Coronary artery (tissue), 2 donors: ENCODE results near the gene FOSL2.

Experiments
- DNase-seq: peaks from one replicate; pipeline ENCODE4 v3.0.0-alpha.2; 2017; ENCODE audit warnings: low spot score
- H3K27ac ChIP-seq, 2 donors: fragments of 200-600 bp; sonication (generic); one replicate each; pipeline ENCODE4 v1.5.1; 2016 to 2019
- H3K4me3 ChIP-seq: fragments of 200-600 bp; sonication (generic); 2 replicates; pipeline ENCODE4 v1.5.1; 2016; ENCODE audit warnings: mild to moderate bottlenecking, moderate library complexity
- CTCF ChIP-seq: fragments of 200-600 bp; sonication (generic); IDR thresholded peaks from one replicate; pipeline ENCODE4 v1.5.1; 2019; ENCODE audit warnings: antibody characterized with exemption

Gene FOSL2

GRCh38 chr2:28462122-28462521 is 69.5 kb downstream of the FOSL2 start:
- no peak for DNase-seq
- H3K27ac ChIP-seq, result no peak overlapping the region
- no peak overlapping the region for H3K4me3 ChIP-seq
- no peak for TF ChIP-seq CTCF

DNA sequence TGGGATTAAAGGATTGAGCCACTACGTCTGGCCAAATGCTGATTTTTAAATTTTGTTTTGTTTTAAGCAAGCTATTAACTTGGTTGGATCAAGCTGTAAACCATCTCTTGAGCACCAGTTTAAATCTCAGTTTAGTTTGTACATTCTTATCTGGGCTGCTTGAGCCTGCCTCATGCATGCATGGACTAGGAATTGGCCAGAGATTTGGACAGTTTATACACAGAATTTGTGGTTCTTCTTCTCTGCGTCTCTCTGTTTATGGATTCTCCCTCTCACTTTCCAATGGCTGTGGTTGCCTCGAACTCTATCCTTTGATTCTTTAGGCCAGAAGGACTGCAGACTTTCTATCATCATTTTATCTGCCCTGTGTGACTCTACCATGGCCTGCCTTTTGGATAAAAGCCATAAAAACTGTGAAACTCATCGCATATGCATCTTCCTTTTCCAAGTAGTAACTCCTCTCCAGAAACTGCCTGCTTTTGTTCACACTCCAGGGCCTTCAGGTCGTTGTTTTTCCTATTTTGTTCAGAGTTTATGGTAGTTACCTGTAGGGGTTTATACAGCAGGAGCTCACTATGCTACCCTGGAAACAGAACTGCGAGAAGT is 70.7 kb downstream of the FOSL2 start:
- Histone ChIP-seq H3K4me3 (no peak overlapping the region), H3K27ac (no peak overlapping the region)
- DNase-seq, result no peak
- TF ChIP-seq CTCF, result no peak

DNA sequence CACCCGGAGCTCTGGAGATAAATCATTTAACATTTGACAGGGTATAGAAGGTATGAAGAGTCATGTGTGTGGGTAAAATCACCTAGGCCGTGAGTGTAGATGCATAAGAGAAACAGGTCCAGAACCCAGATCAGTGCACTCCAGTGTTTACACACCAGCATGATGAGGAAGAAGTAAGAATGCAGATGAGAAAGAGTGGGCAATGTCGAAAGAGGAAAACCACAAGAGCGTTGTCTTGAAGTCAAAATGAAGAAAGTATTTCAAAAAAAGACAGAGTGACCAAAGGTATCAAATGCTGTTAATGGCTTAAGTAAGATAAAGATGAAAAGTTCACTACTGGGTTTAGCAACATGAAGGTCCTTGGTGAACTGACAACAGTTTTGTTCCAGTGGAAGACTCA is 71.2 kb downstream of the FOSL2 start:
- no peak for TF ChIP-seq CTCF
- no peak overlapping the region for H3K27ac ChIP-seq
- DNase-seq, result no peak
- no peak overlapping the region for H3K4me3 ChIP-seq

DNA sequence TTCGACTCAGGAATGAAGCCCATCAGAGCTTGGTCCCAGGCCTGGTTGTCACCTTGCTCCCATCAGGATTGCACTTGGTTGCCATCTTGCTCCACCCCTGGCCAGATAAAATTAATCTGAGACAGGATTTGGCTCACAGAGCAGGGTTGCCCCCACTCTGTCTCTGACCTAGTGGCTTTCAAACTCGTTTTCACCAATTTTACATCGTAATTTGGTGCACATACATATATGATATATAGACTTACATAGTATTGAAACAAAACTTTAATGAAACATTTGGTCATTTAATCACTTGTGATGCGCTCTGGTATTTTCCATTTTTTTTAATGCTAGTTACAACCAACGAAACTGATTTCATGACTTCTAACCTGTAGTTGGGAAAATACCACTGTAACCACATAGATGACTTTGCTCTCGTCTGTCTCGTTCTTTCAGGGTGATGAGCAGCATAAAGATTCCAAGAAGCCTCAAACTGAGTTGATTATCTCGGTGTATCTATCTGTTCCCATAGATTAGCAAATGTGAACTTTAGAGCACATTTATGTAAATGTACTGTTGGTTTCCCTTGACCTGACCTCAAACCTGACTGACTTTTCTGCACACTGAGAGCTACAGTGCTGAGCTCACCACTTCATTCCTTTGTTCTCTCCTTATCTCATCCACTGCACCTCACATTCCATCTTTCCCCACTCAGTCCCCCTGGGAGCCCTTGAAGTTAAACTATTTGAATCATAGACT is 72.7 kb downstream of the FOSL2 start:
- no peak for TF ChIP-seq CTCF
- Histone ChIP-seq H3K4me3 (no peak overlapping the region), H3K27ac (no peak overlapping the region)
- DNase-seq, result no peak
